Heart left ventricle (tissue), 16 donors: ENCODE data around the gene KIAA0825. TPM values are rescaled to one million over a fixed set of nuclear protein-coding genes. Genes with fewer than 3 reads are reported as not detected.

Experiments
- ATAC-seq, 4 donors: fragments of 200-7000 bp; cut with Tn5 transposase; one replicate each; pipeline ENCODE4 v1.9.1; 2020 to 2022; ENCODE audit warnings: moderate library complexity in 4 of 4, mild to moderate bottlenecking in 3 of 4, moderate number of reproducible peaks in 1 of 4
- DNase-seq, 5 donors: peaks; one replicate each; pipeline ENCODE4 v3.0.0-alpha.2; 2020
- H3K27ac ChIP-seq, 12 donors: fragments of 200-600 bp; sonication (generic) in 4 of 12; one replicate each; pipeline versions ENCODE4 v1.5.0 to v1.8.0; 2016 to 2022; ENCODE audit warnings: mild to moderate bottlenecking in 2 of 12
- H3K27me3 ChIP-seq, 9 donors: fragments of 200-600 bp; sonication (generic) in 2 of 9; one replicate each; pipeline versions ENCODE4 v1.5.1 to v1.8.0; 2016 to 2022; ENCODE audit warnings: mild to moderate bottlenecking in 3 of 9
- H3K36me3 ChIP-seq, 9 donors: fragments of 200-600 bp; sonication (generic) in 2 of 9; one replicate each; pipeline versions ENCODE4 v1.5.0 to v1.8.0; 2018 to 2022; ENCODE audit warnings: mild to moderate bottlenecking in 2 of 9
- H3K4me1 ChIP-seq, 12 donors: fragments of 200-600 bp; sonication (generic) in 4 of 12; one replicate each; pipeline versions ENCODE4 v1.5.0 to v1.8.0; 2016 to 2022; ENCODE audit warnings: mild to moderate bottlenecking in 3 of 12
- H3K4me3 ChIP-seq, 12 donors: fragments of 200-600 bp; sonication (generic) in 4 of 12; one replicate each; pipeline versions ENCODE4 v1.5.0 to v1.8.0; 2017 to 2022; ENCODE audit warnings: mild to moderate bottlenecking in 9 of 12, moderate library complexity in 4 of 12
- H3K9me3 ChIP-seq, 12 donors: fragments of 200-600 bp; sonication (generic) in 4 of 12; one replicate each; pipeline versions ENCODE4 v1.5.0 to v1.8.0; 2016 to 2022; ENCODE audit warnings: mild to moderate bottlenecking in 1 of 12
- CTCF ChIP-seq, 12 donors: fragments of 200-600 bp; sonication (generic) in 4 of 12; IDR thresholded peaks; one replicate each; pipeline versions ENCODE4 v1.5.0 to v1.8.0; 2018 to 2022; ENCODE audit warnings: antibody characterized with exemption in 12 of 12, mild to moderate bottlenecking in 5 of 12
- POLR2A ChIP-seq, 2 donors: fragments of 450-650 bp; IDR thresholded peaks; one replicate each; pipeline ENCODE4 v1.6.1; 2017; ENCODE audit warnings: antibody characterized with exemption in 2 of 2, mild to moderate bottlenecking in 2 of 2, moderate library complexity in 2 of 2
- WGBS, 4 donors: extraction: QIAGEN DNeasy Blood & Tissue Kit in 2 of 4; methylation state at CpG; one replicate each; pipeline versions ENCODE4 v1.1.5 to v1.1.7; 2013 to 2018; 5-methylcytosine and 5-hydroxymethylcytosine counted together
- intact Hi-C, 10 donors: fragments of 100-400 bp; cut with DNase I; formaldehyde crosslinking; loops; one replicate each; pipeline versions ENCODE4 v1.11.1 to v1.14.2; 2022
- polyA plus RNA-seq, 2 donors: library from polyadenylated mRNA; stranded (reverse); fragments of 200-250 nt; gene quantifications; one replicate each; pipeline ENCODE4 v1.2.3, GENCODE V29; 2013
- total RNA-seq, 9 donors: library from RNA; depleted of rRNA in 2 of 9; stranded (reverse); fragments of >200 nt in 2 of 9; fragmentation: NEBNext Ultra II Directional in 3 of 9; extraction: Animal tissue kit (Norgen Biotek cat#: 25700) in 3 of 9; gene quantifications; one replicate each; pipeline versions ENCODE4 v1.1.0 to v1.2.4, GENCODE V29; 2016 to 2023
- donor health status: ischemic (EF 13 %, LVEDD 7.1; RV severe dilation, severe dysfunction).
- donor health status: healthy with polysubstance abuse.
- donor health status: DM: no; HTN: yes; CAD: no.
- donor health status: DM: no; HTN: no; CAD: no.
- donor health status: ischemic (EF 25% LVEDD 6.9; RV normal size, moderate dysfunction).
- donor health status: ischemic (EF 25% LVEDD 5.7; RV mildly dilated, moderate dysfunction).
- donor health status: healthy.
- donor health status: DM: yes; HTN: yes; CAD: no.
- donor health status: ischemic (EF 35%, LVEDD 5.7; RV mildly dilated, moderate dysfunction).
- donor health status: nonischemic (EF 11% LVEDD 7.7; RV severe dilation, severe dysfunction).
- donor health status: DM: yes; HTN: yes; CAD: no.
- donor health status: PGD.
- donor health status: ischemic (EF 29% LVEDD 5.4; RV normal size, mild dysfunction).
- donor health status: nonischemic (EF 23%, LVEDD 6.1; RV moderate dilation, normal function).

Gene KIAA0825
- total and polyA plus RNA-seq, 11 donors: 0.27 to 4.1 (median 2.4) TPM

- Histone ChIP-seq H3K4me3 (no peak overlapping the region), H3K36me3 (no peaks in the 10 kb centered on the region), H3K4me1 (no peaks in the 10 kb centered on the region), H3K9me3 (no peaks in the 10 kb centered on the region), H3K27me3 (no peaks in the 10 kb centered on the region), H3K27ac (no peak overlapping the region)
- no peak for TF ChIP-seq CTCF (IDR thresholded peaks at IDR 0.05)
- TF ChIP-seq POLR2A (IDR thresholded peaks at IDR 0.05): no peak
- 82 to 96% (median 85%) methylated on average over 1 of the region's 1 CpG for whole genome bisulfite sequencing, 4 donors
- no peak for DNase-seq
- no peak for ATAC-seq
- intact Hi-C loops: no loop called here
These were observed 222.9 kb downstream of the KIAA0825 start for GRCh38 chr5:94395468-94395867.

GRCh38 chr5:94391996-94392395 is 226.4 kb downstream of the KIAA0825 start:
- WGBS, 4 donors: 63 to 85% (median 67%) methylated on average over 1 of the region's 1 CpG
- ATAC-seq: no peak
- no peak for TF ChIP-seq CTCF (IDR thresholded peaks at IDR 0.05)
- no peak for TF ChIP-seq POLR2A (IDR thresholded peaks at IDR 0.05)
- Histone ChIP-seq H3K4me3 (no peak overlapping the region), H3K36me3 (no peaks in the 10 kb centered on the region), H3K4me1 (no peaks in the 10 kb centered on the region), H3K27me3 (no peaks in the 10 kb centered on the region), H3K27ac (no peak overlapping the region), H3K9me3 (no peaks in the 10 kb centered on the region)
- intact Hi-C loops: no loop called here
- no peak for DNase-seq

- DNase-seq: no peak
- H3K4me3 ChIP-seq: no peak overlapping the region
- no peaks in the 10 kb centered on the region for H3K36me3 ChIP-seq
- H3K4me1 ChIP-seq: no peaks in the 10 kb centered on the region
- no peaks in the 10 kb centered on the region for H3K27me3 ChIP-seq
- no peaks in the 10 kb centered on the region for H3K9me3 ChIP-seq
- no peak for ATAC-seq
- TF ChIP-seq CTCF (IDR thresholded peaks at IDR 0.05) (no peak), POLR2A (IDR thresholded peaks at IDR 0.05) (no peak)
- intact Hi-C loops: no loop called here
- no peak overlapping the region for H3K27ac ChIP-seq
These were observed 228.9 kb downstream of the KIAA0825 start for GRCh38 chr5:94389515-94389899.

GRCh38 chr5:94388773-94389514 is 229.5 kb downstream of the KIAA0825 start:
- Histone ChIP-seq H3K36me3 (peaks cover 0 to 2% (median 0%) of the 10 kb centered on the region in 9 donors), H3K9me3 (no peaks in the 10 kb centered on the region), H3K27me3 (no peaks in the 10 kb centered on the region), H3K4me1 (no peaks in the 10 kb centered on the region), H3K27ac (no peak overlapping the region), H3K4me3 (no peak overlapping the region)
- no peak for TF ChIP-seq POLR2A (IDR thresholded peaks at IDR 0.05)
- no peak for TF ChIP-seq CTCF (IDR thresholded peaks at IDR 0.05)
- ATAC-seq (no peak), DNase-seq (no peak)
- intact Hi-C loops: no loop called here
- WGBS, 4 donors: 75 to 91% (median 82%) methylated on average over 3 of the region's 3 CpGs
